GM21528 (cell line): ENCODE data around the gene PTPRG.

Source experiments
- ATAC-seq: cut with Tn5 transposase; IDR thresholded peaks from one replicate; pipeline ENCODE4 v1.9.1; 2021; ENCODE audit warnings: mild to moderate bottlenecking, moderate library complexity; ENCODE audit not compliant: unreplicated experiment, low FRiP score

PTPRG gene

GRCh38 chr3:61646851-61647525 lies 85.6 kb downstream of the PTPRG start:
- no peak for ATAC-seq

- no peak for ATAC-seq
These were observed 87.1 kb downstream of the PTPRG start for GRCh38 chr3:61648481-61648880.

- no peak for ATAC-seq
These were observed 88.2 kb downstream of the PTPRG start for GRCh38 chr3:61649381-61650170.

- no peak for ATAC-seq
These were observed 88.9 kb downstream of the PTPRG start for GRCh38 chr3:61650276-61650675.

DNA sequence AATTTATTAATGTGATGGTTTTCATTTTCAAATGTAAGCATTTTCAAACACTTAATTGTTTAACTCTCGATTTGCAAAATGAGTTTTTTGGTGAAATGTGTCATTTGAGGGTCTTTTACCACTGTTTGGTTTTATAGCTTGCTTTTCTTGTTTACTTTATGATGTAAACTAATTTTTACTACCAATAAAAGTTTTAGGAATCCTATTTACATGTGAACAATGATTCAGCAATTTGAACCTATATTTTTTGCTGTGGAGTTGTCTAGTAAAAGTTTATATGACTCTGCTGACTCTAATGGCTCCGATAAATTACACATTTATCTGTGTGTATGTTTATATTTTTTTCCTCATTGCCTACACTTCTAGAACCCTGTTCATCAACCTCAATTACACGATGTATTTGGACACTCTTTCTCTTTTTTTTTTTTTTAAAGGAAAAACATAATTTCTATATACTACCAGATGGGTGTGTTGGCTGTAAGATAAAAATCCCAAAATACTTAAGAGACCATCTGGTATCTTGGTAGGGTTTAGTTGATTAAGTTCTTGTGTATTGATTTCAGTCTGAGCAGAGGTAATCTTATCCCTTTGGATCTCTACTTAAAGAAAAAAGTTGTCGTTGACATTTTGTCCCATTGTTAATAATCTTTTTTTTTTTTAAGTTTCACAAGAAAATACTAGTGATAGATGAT lies 89.5 kb downstream of the PTPRG start:
- ATAC-seq = no peak

DNA sequence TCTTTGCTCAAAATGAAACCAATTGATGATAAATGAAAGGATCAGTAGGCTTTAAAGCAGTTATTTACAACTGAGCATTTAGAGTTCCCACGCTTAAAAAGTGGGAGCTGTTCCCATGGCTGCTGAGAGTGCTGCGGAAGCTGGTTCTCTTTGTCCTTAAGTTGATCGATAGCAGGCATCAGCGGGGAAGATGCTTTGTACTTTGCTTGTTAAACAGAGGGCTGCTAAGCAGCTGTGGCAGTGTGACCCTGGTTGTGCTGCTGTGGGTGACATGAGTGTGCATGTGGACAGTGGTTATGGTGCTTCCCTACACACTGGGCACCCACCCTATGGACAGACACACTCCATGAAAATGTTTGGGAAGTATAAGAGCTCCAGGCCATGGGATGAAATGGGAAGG lies 96.3 kb downstream of the PTPRG start:
- no peak for ATAC-seq

DNA sequence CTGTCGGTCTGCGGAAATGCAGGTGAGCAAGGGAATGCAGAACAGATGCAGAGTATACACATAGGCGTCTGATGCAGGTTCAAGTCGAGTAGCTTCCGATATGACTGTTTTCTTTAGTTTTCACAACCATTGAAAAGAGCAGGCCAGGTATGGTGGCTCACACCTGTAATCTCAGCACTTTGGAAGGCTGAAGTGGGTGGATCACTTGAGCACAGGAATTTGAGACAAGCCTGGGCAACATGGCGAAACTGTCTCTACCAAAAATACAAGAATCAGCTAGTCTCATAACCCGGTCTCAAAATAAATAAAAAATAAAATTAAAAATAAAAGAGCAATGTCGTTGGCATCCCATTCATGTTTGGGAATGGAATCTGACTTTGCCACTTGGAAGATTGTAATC lies 101.5 kb downstream of the PTPRG start:
- ATAC-seq = no peak

- no peak for ATAC-seq
These were observed 102.2 kb downstream of the PTPRG start for GRCh38 chr3:61663356-61664104.

DNA sequence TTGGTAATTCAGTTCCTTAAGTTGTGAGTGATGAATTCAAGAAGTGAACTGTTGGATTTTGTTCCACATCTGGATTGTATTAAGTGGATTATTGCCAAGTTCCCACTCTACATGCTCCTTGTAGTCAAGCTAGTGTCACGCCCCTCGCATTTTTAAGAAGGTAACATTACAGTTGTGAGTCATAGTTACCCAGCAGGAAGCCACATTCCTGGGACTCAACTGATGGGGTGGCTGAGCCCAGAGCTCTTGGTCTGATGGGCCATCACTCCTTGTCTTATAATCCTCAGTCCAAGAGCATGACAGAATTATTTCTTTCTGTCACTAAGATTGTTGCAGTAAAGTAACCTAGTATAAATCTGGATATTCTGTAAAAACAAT lies 102.7 kb downstream of the PTPRG start:
- no peak for ATAC-seq

DNA sequence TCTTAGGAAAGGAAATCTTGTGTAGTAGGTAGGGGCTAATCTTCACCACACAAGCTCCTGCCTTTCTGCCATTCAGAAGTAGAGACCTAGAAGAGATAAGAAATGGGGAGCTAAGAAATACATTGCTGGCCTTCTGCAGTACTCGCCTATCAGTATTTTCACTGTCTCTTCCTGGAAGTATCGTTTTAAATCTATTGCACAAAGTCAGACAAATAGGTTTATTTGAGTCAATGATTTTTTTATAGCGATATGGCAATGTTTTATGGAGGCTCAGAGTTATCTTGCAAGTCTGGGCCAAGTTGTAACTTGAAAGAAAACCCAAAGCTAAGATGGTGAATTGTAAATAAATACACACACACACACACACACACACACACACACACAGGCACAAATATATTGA lies 103.8 kb downstream of the PTPRG start:
- ATAC-seq = no peak

- ATAC-seq = no peak
These were observed 104.6 kb downstream of the PTPRG start for GRCh38 chr3:61665987-61666386.

DNA sequence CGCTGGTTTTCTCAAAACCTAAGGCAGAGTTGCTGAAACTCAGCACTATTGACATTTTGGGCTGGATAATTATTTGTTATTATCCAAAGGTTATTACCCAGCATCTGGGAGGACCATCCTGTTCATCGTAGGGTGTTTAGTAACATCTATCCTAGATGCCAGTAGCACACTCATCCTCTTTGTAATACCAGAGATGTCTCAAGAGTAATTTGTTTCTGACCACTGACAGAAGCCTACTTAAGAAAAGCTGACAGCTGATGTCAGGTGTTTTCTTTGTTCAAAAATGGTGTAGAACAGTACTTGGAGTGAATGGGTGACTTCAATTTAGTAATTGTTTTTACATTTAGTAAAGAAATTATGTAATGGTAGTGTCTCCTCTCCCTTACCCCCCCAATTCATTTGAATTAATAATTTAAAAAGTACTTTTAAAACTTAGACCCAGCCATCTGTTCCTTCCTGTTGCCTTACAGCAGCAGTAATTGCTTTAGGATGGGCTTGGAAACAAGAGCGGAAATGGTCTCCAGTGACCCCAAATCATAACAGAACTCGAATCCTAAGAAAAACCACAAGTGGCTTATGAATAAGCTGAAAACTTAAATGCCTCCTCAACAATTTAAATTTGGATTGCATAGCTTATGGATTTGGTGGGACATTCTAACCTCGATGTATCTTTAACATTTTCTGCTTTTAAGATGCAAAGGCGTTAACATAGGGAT lies 105.4 kb downstream of the PTPRG start:
- no peak for ATAC-seq

- ATAC-seq = no peak
These were observed 106.0 kb downstream of the PTPRG start for GRCh38 chr3:61667383-61667782.

GRCh38 chr3:61667814-61668213 lies 106.4 kb downstream of the PTPRG start:
- ATAC-seq = no peak

GRCh38 chr3:61668317-61668864 lies 107.0 kb downstream of the PTPRG start:
- no peak for ATAC-seq

- no peak for ATAC-seq
These were observed 107.8 kb downstream of the PTPRG start for GRCh38 chr3:61669203-61669602.

GRCh38 chr3:61669668-61670299 lies 108.4 kb downstream of the PTPRG start:
- no peak for ATAC-seq

DNA sequence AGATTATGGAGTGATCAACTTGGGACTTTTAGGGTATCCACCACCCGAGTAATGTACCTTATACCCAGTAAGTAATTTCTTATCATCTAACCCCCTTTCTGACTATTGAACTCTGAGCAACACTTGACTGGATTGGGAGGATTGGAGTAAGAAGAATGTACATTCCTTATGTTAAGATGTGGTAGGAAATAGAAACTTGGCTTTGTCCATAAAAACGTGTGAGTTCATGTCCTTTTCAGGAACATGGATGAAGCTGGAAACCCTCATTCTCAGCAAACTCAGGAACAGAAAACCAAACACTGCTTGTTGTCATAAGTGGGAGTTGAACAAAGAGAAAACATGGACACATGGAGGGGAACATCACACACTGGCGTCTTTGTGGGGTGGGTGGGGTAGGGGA lies 112.3 kb downstream of the PTPRG start:
- ATAC-seq = no peak

DNA sequence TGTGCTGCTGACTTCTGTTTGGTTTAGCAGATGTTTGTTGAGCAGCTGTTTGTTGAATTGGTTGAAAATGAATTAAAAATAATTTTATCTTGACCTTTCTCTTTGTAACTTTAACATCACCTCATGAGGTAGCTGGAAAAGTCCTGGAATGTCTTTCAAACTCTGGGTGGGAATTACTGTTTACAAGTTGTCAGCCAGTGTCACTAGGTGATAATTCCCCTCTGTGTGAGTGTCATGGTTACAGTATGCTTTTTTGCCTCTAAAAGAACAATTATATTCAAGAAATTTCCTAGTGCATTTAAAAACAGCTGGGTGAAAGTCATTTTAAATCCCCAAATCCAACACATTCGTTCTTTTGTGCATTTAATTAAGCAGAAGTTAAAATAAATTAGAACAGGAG lies 113.2 kb downstream of the PTPRG start:
- no peak for ATAC-seq

DNA sequence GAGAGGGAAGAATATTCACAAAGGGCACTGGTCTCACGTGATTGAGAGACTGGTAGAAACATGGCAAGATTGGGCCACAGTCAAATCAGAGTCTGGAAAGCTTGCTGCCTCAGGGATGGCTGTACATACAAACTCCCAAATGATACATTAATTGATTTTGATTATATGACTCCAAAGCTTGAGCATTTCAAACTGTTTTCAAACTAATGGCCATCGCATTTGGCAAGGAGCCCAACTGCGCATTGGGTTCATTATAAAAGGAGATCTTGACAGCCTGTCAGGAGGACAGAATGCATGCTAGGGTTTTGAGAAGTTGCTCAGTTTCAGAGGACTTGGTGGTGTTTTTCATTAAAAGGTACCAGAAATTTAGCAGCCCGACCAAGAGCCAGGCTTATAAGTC lies 117.7 kb downstream of the PTPRG start:
- no peak for ATAC-seq
